Choroid plexus epithelial cell (primary cell): Measurements from ENCODE around the gene GEMIN2.
"Not testable (repeated sequence)": the region's sequence is repeated elsewhere in the genome, so short reads cannot be mapped to it uniquely, and the experiment has no call there.

Experiments used
- DNase-seq: peaks from one replicate; pipeline ENCODE4 v3.0.0-alpha.2; 2010; ENCODE audit warnings: low read depth
- H3K4me3 ChIP-seq: 2 replicates; pipeline ENCODE4 v1.5.1; 2011; ENCODE audit warnings: low read depth, mild to moderate bottlenecking, control low read depth, low read length, moderate library complexity
- CTCF ChIP-seq: conservative IDR thresholded peaks from 2 replicates; pipeline ENCODE4 v1.5.1; 2011; ENCODE audit warnings: low read depth, mild to moderate bottlenecking, control low read depth, inconsistent platforms, low read length, moderate library complexity

The GEMIN2 gene

GRCh38 chr14:39154594-39155189 is 40.6 kb downstream of the GEMIN2 start:
- no peak overlapping the region for H3K4me3 ChIP-seq
- TF ChIP-seq CTCF: no peak
- no peak for DNase-seq

- no peak for TF ChIP-seq CTCF
These were observed 43.4 kb downstream of the GEMIN2 start for GRCh38 chr14:39157491-39157890.

GRCh38 chr14:39158222-39158858 is 44.2 kb downstream of the GEMIN2 start:
- TF ChIP-seq CTCF: no peak
- H3K4me3 ChIP-seq: no peak overlapping the region
- DNase-seq: no peak

More at GRCh38 chr14:39157491-39157890, 43.4 kb downstream of the GEMIN2 start:
- DNase-seq: no peak
- no peak overlapping the region for H3K4me3 ChIP-seq

GRCh38 chr14:39160494-39160893 is 46.4 kb downstream of the GEMIN2 start:
- TF ChIP-seq CTCF: no peak
- DNase-seq: no peak
- H3K4me3 ChIP-seq: no peak overlapping the region

GRCh38 chr14:39167797-39168320 is 53.7 kb downstream of the GEMIN2 start:
- DNase-seq, H3K4me3 ChIP-seq: not testable (repeated sequence)

GRCh38 chr14:39168591-39168990 is 54.5 kb downstream of the GEMIN2 start:
- no peak for DNase-seq
- H3K4me3 ChIP-seq: peak overlapping the region; percentile 70

GRCh38 chr14:39169541-39169900 is 55.4 kb downstream of the GEMIN2 start:
- peak overlapping the region; percentile 70 for H3K4me3 ChIP-seq
- no peak for TF ChIP-seq CTCF
- DNase-seq: no peak

More at GRCh38 chr14:39168591-39168990, 54.5 kb downstream of the GEMIN2 start:
- no peak for TF ChIP-seq CTCF
